HepG2 (cell line): Measurements from ENCODE around the gene GAPDH. TPM values are rescaled to one million over a fixed set of nuclear protein-coding genes. Genes with fewer than 3 reads are reported as not detected.

ENCODE experiments used
- ATAC-seq: fragments of 200-7000 bp; cut with Tn5 transposase; 3 replicates; pipeline ENCODE4 v1.9.1; 2020; ENCODE audit warnings: mild to moderate bottlenecking, moderate library complexity
- BruUV-seq: library from RNA; stranded (reverse); fragments of 400-500 nt; replicated peaks from 2 replicates; lab custom pipeline; 2021; lab: Mats Ljungman, UMichigan
- CTCF ChIA-PET: fragments of 300-600 bp; formaldehyde crosslinking; extraction: SDS; loops from one replicate; lab custom pipeline; 2021; ENCODE audit warnings: low total read pairs, inconsistent platforms, low intra/inter-chr PET ratio; lab: Yijun Ruan, JAX
- POLR2A ChIA-PET: fragments of 350-600 bp; sonication (Branson Sonifier 250); formaldehyde crosslinking; loops from one replicate; lab custom pipeline; 2020; ENCODE audit warnings: antibody characterized with exemption, inconsistent platforms; lab: Yijun Ruan, JAX
- DNase-seq: peaks from one replicate; pipeline ENCODE4 v3.0.0-alpha.2; 2015; ENCODE audit warnings: low spot score
- FAIRE-seq: peaks from 3 replicates; lab custom pipeline; 2011; peaks lifted over from hg19 to GRCh38; lab: Jason Lieb, UNC
- H2AFZ ChIP-seq: one replicate; pipeline ENCODE4 v1.6.1; 2011; ENCODE audit warnings: low read length, inconsistent platforms
- H3K27ac ChIP-seq: fragments of 300-600 bp; 3 replicates; pipeline ENCODE4 v1.8.0; 2011; ENCODE audit warnings: mixed run types, mild to moderate bottlenecking, mixed read lengths, low read length, inconsistent platforms; ENCODE audit not compliant: insufficient read depth; ENCODE audit errors: extremely low read length
- H3K27me3 ChIP-seq, 2 experiments: fragments of 200-600 bp in 1 of 2; 2 replicates in 1 of 2; 3 replicates in 1 of 2; pipeline versions ENCODE4 v1.6.0 to v1.8.0; 2011; ENCODE audit warnings: low read length in 2 of 2, mild to moderate bottlenecking in 2 of 2, moderate library complexity in 2 of 2, inconsistent platforms in 1 of 2; ENCODE audit not compliant: insufficient read depth in 2 of 2, control insufficient read depth in 1 of 2
- H3K36me3 ChIP-seq, 2 experiments: fragments of 200-600 bp in 1 of 2; replicated peaks in 1 of 2; 2 replicates in 1 of 2; 3 replicates in 1 of 2; pipeline versions ENCODE4 v1.5.1 to v1.8.0; 2011; ENCODE audit warnings: low read length in 2 of 2, inconsistent platforms in 1 of 2; ENCODE audit not compliant: insufficient read depth in 2 of 2, control insufficient read depth in 1 of 2
- H3K4me1 ChIP-seq: 2 replicates; pipeline ENCODE4 v1.5.1; 2012; ENCODE audit warnings: low read length, inconsistent platforms; ENCODE audit not compliant: insufficient read depth
- H3K4me2 ChIP-seq: 2 replicates; pipeline ENCODE4 v1.6.0; 2011; ENCODE audit warnings: low read depth, low read length, inconsistent platforms
- H3K4me3 ChIP-seq, 3 experiments: fragments of 200-600 bp in 1 of 3; sonication (generic), shearing (Covaris generic) in 1 of 3; replicated peaks in 1 of 3; 2 replicates each; pipeline ENCODE4 v1.5.1; 2011 to 2016; ENCODE audit warnings: low read length in 3 of 3, inconsistent platforms in 2 of 3, low read depth in 2 of 3, mild to moderate bottlenecking in 2 of 3, control low read depth in 1 of 3, mixed read lengths in 1 of 3; ENCODE audit not compliant: insufficient read depth in 1 of 3
- H3K79me2 ChIP-seq: one replicate; pipeline ENCODE4 v1.6.1; 2011; ENCODE audit warnings: low read length, inconsistent platforms; ENCODE audit not compliant: insufficient read depth
- H3K9ac ChIP-seq: 2 replicates; pipeline ENCODE4 v1.6.0; 2011; ENCODE audit warnings: mild to moderate bottlenecking, low read depth, low read length, inconsistent platforms; ENCODE audit not compliant: insufficient read depth
- H3K9me3 ChIP-seq: 2 replicates; pipeline ENCODE4 v1.5.1; 2012; ENCODE audit warnings: mild to moderate bottlenecking, low read length
- H4K20me1 ChIP-seq: 2 replicates; pipeline ENCODE4 v1.6.0; 2011; ENCODE audit warnings: inconsistent platforms, mild to moderate bottlenecking, low read length, moderate library complexity; ENCODE audit not compliant: insufficient read depth
- AGO2 ChIP-seq: fragments of 200-400 bp; formaldehyde crosslinking; optimal IDR thresholded peaks from 2 replicates; pipeline ENCODE3; 2017; ENCODE audit warnings: mild to moderate bottlenecking, low read depth, low read length, moderate library complexity
- CCAR2 ChIP-seq: fragments of 200-400 bp; formaldehyde crosslinking; optimal IDR thresholded peaks from 2 replicates; pipeline ENCODE3; 2018; ENCODE audit warnings: low read depth, mild to moderate bottlenecking, low read length, moderate library complexity
- FIP1L1 ChIP-seq: fragments of 200-400 bp; formaldehyde crosslinking; IDR thresholded peaks from 2 replicates; pipeline ENCODE4 v1.6.1; 2018; ENCODE audit warnings: low read depth, mild to moderate bottlenecking, low read length, moderate library complexity, borderline replicate concordance; ENCODE audit not compliant: insufficient read depth
- MAFG ChIP-seq: sonication (generic); formaldehyde crosslinking; IDR thresholded peaks from 2 replicates; pipeline ENCODE4 v1.5.1; 2020; ENCODE audit warnings: mild to moderate bottlenecking, missing genetic modification reagents
- NFATC3 ChIP-seq: sonication (generic); formaldehyde crosslinking; IDR thresholded peaks from 2 replicates; pipeline ENCODE4 v1.5.1; 2020; ENCODE audit warnings: mild to moderate bottlenecking, missing genetic modification reagents
- NFYC ChIP-seq: IDR thresholded peaks from 2 replicates; pipeline ENCODE4 v1.6.1; 2016; ENCODE audit warnings: missing genetic modification reagents, missing compliant biosample characterization
- PHB2 ChIP-seq: fragments of 450-650 bp; IDR thresholded peaks from 2 replicates; pipeline ENCODE4 v1.6.1; 2018; ENCODE audit not compliant: partially characterized antibody
- THAP8 ChIP-seq: sonication (generic); formaldehyde crosslinking; IDR thresholded peaks from 2 replicates; pipeline ENCODE4 v1.5.1; 2020; ENCODE audit warnings: missing genetic modification reagents, mild to moderate bottlenecking, borderline replicate concordance
- ZNF44 ChIP-seq: sonication (generic); formaldehyde crosslinking; IDR thresholded peaks from 2 replicates; pipeline ENCODE4 v1.5.1; 2020; ENCODE audit warnings: mild to moderate bottlenecking, missing genetic modification reagents
- ZNF850 ChIP-seq: sonication (generic); formaldehyde crosslinking; conservative IDR thresholded peaks from 2 replicates; pipeline ENCODE4 v1.9.0; 2021; ENCODE audit warnings: mild to moderate bottlenecking, missing genetic modification reagents
- WGBS: methylation state at CpG from one replicate; pipeline ENCODE4 v1.1.6; 2017; ENCODE audit warnings: low lambda C conversion rate; 5-methylcytosine and 5-hydroxymethylcytosine counted together
- in situ Hi-C: cut with HindIII; loops from 2 replicates; pipeline ENCODE4 v1.10.0; 2017; ENCODE audit warnings: low pct_unique_long_range_greater_than_20kb; ENCODE audit not compliant: extremely low pct_ligation_motif_present
- intact Hi-C: fragments of 100-400 bp; cut with micrococcal nuclease; formaldehyde crosslinking; loops from one replicate; pipeline ENCODE4 v1.10.0; 2022; ENCODE audit not compliant: unreplicated experiment
- polyA plus RNA-seq, 8 experiments: library from polyadenylated mRNA; depleted of rRNA in 3 of 8; stranded (reverse) in 7 of 8; unstranded in 1 of 8; fragments of >200 nt; fragmentation: Illumina TruSeq in 4 of 8; extraction: Trizol in 4 of 8; gene quantifications; 2 replicates each; pipeline versions ENCODE4 v1.2.1 to v1.2.3, GENCODE V29; 2011 to 2016; ENCODE audit warnings: low read depth in 4 of 8, missing spikeins in 1 of 8, mixed read lengths in 1 of 8; ENCODE audit not compliant: insufficient read depth in 1 of 8
- total RNA-seq, 5 experiments: library from RNA; depleted of rRNA; stranded (reverse); fragments of >200 nt; fragmentation: Illumina TruSeq; extraction: Trizol; gene quantifications; 2 replicates each; pipeline ENCODE4 v1.2.3, GENCODE V29; 2016; ENCODE audit warnings: low read depth in 1 of 5
- TF ChIP-seq, protein P1 (sequence below): IDR thresholded peaks from 2 replicates; pipeline ENCODE4 v1.6.1; 2016
- TF ChIP-seq, protein P2 (sequence below): sonication (generic); formaldehyde crosslinking; IDR thresholded peaks from 2 replicates; pipeline ENCODE4 v1.4.0; 2020; ENCODE audit warnings: missing genetic modification reagents
- TF ChIP-seq, protein P3 (sequence below): sonication (generic); formaldehyde crosslinking; conservative IDR thresholded peaks from 2 replicates; pipeline ENCODE4 v1.4.0; 2020; ENCODE audit warnings: missing genetic modification reagents

Gene GAPDH
- total and polyA plus RNA-seq, 2 of the 13 experiments (the other 11 are each of a cell fraction or from before 2014, with no cell fraction given), result 3,038 to 12,722 TPM

DNA sequence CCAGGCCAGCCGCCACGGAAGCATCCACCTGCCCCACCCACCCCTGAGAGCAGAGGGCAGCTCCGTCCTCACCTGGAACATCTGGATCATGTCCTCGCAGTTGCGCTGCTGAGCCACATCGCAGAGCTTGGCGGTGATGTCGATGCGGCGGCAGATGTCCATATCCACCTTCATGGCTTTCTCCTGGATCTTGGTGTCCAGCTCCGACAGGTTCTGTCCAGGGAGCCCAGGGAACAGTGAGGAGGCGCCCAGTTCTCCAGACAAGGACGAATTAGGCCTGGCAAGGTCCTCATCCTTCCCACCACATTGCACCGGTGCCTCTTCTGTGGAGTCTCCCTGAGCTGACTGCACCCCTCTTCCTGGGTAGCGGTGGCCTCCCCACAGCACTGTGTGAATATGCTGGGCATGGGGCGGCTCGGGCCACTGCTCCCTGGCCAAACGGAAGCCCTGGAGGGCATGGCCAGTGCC lies 15.4 kb downstream of the GAPDH start:
- DNase-seq (no peak), FAIRE-seq (no peak), ATAC-seq (no peak)
- no peak overlapping the region for H2AFZ ChIP-seq
- H3K4me1 ChIP-seq, result peaks cover 32% of the 10 kb centered on the region
- H3K9ac ChIP-seq, result no peak overlapping the region
- H4K20me1 ChIP-seq, result peaks cover 5% of the 10 kb centered on the region; the same call in 1 of the 2 replicates
- H3K4me3 ChIP-seq, result no peak overlapping the region
- intact Hi-C loops, result loop anchor here (5.0 kb wide), 1 partner anchor 148 kb away; no protein-coding TSS in a partner anchor
- peaks cover 23 to 59% of the 10 kb centered on the region in 2 experiments for H3K36me3 ChIP-seq
- in situ Hi-C loops, result no loop called here
- BruUV-seq, result no TSS peak
- H3K79me2 ChIP-seq, result peaks cover 37% of the 10 kb centered on the region
- WGBS, result 92% methylated on average over 7 of the region's 18 CpGs
- no peak overlapping the region for H3K27ac ChIP-seq
- POLR2A ChIA-PET, result interaction anchor here (9.6 kb wide), 1 partner anchor 9 kb away, joined by 108 read pairs; no protein-coding TSS in a partner anchor
- H3K4me2 ChIP-seq, result no peak overlapping the region
- no peak for TF ChIP-seq NFATC3 (CRISPR knock-in tag)
- TF ChIP-seq THAP8 (CRISPR knock-in tag), result no peak
- no peak for TF ChIP-seq ZNF44 (CRISPR knock-in tag)
- TF ChIP-seq MAFG (CRISPR knock-in tag), result no peak
- TF ChIP-seq, protein P1, sequence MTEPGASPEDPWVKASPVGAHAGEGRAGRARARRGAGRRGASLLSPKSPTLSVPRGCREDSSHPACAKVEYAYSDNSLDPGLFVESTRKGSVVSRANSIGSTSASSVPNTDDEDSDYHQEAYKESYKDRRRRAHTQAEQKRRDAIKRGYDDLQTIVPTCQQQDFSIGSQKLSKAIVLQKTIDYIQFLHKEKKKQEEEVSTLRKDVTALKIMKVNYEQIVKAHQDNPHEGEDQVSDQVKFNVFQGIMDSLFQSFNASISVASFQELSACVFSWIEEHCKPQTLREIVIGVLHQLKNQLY, result no peak
- TF ChIP-seq NFYC, result no peak
- TF ChIP-seq, protein P2, sequence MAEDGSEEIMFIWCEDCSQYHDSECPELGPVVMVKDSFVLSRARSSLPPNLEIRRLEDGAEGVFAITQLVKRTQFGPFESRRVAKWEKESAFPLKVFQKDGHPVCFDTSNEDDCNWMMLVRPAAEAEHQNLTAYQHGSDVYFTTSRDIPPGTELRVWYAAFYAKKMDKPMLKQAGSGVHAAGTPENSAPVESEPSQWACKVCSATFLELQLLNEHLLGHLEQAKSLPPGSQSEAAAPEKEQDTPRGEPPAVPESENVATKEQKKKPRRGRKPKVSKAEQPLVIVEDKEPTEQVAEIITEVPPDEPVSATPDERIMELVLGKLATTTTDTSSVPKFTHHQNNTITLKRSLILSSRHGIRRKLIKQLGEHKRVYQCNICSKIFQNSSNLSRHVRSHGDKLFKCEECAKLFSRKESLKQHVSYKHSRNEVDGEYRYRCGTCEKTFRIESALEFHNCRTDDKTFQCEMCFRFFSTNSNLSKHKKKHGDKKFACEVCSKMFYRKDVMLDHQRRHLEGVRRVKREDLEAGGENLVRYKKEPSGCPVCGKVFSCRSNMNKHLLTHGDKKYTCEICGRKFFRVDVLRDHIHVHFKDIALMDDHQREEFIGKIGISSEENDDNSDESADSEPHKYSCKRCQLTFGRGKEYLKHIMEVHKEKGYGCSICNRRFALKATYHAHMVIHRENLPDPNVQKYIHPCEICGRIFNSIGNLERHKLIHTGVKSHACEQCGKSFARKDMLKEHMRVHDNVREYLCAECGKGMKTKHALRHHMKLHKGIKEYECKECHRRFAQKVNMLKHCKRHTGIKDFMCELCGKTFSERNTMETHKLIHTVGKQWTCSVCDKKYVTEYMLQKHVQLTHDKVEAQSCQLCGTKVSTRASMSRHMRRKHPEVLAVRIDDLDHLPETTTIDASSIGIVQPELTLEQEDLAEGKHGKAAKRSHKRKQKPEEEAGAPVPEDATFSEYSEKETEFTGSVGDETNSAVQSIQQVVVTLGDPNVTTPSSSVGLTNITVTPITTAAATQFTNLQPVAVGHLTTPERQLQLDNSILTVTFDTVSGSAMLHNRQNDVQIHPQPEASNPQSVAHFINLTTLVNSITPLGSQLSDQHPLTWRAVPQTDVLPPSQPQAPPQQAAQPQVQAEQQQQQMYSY (CRISPR knock-in tag), result no peak
- TF ChIP-seq, protein P3, sequence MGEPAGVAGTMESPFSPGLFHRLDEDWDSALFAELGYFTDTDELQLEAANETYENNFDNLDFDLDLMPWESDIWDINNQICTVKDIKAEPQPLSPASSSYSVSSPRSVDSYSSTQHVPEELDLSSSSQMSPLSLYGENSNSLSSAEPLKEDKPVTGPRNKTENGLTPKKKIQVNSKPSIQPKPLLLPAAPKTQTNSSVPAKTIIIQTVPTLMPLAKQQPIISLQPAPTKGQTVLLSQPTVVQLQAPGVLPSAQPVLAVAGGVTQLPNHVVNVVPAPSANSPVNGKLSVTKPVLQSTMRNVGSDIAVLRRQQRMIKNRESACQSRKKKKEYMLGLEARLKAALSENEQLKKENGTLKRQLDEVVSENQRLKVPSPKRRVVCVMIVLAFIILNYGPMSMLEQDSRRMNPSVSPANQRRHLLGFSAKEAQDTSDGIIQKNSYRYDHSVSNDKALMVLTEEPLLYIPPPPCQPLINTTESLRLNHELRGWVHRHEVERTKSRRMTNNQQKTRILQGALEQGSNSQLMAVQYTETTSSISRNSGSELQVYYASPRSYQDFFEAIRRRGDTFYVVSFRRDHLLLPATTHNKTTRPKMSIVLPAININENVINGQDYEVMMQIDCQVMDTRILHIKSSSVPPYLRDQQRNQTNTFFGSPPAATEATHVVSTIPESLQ (CRISPR knock-in tag), result no peak
- no peak for TF ChIP-seq FIP1L1
- TF ChIP-seq PHB2, result no peak
- no peak for TF ChIP-seq AGO2
- no peak for TF ChIP-seq ZNF850 (CRISPR knock-in tag)
- no peak for TF ChIP-seq CCAR2
- TF ChIP-seq, all 625 proteins: peak for 0
- Histone ChIP-seq H3K9me3 (no peaks in the 10 kb centered on the region), H3K27me3 (no peaks in the 10 kb centered on the region; a peak in 1 of 5 replicates)
- CTCF ChIA-PET, result no interaction called here
